Stimulated activated CD8-positive, alpha-beta memory T cell treated with anti-CD3 and anti-CD28 coated beads, Interleukin-2, amount 100 ng/mL, for 48 hours (primary cell): ENCODE results near the gene PSME1.

ENCODE experiments used
- DNase-seq, 2 donors: peaks; one replicate each; pipeline ENCODE4 v3.0.0-alpha.2; 2020; ENCODE audit warnings: low read depth in 2 of 2

Gene PSME1

GRCh38 chr14:24172261-24172860 lies 36.4 kb downstream of the PSME1 start:
- DNase-seq: no peak

GRCh38 chr14:24172871-24173281 lies 36.9 kb downstream of the PSME1 start:
- DNase-seq: no peak

GRCh38 chr14:24176599-24176998 lies 40.6 kb downstream of the PSME1 start:
- DNase-seq: no peak

GRCh38 chr14:24177041-24177825 lies 41.2 kb downstream of the PSME1 start:
- no peak for DNase-seq

GRCh38 chr14:24177891-24178290 lies 41.9 kb downstream of the PSME1 start:
- DNase-seq: no peak

- no peak for DNase-seq
Observed at GRCh38 chr14:24178399-24179178, 42.6 kb downstream of the PSME1 start.

GRCh38 chr14:24179294-24179960 lies 43.4 kb downstream of the PSME1 start:
- DNase-seq: no peak

GRCh38 chr14:24179961-24180796 lies 44.2 kb downstream of the PSME1 start:
- DNase-seq: no peak

- DNase-seq: no peak
Observed at GRCh38 chr14:24181371-24182077, 45.5 kb downstream of the PSME1 start.

- no peak for DNase-seq
Observed at GRCh38 chr14:24182110-24182882, 46.3 kb downstream of the PSME1 start.

- DNase-seq: no peak
Observed at GRCh38 chr14:24183014-24183481, 47.1 kb downstream of the PSME1 start.

GRCh38 chr14:24184104-24184970 lies 48.3 kb downstream of the PSME1 start:
- DNase-seq: no peak

- no peak for DNase-seq
Observed at GRCh38 chr14:24185026-24185425, 49.0 kb downstream of the PSME1 start.

GRCh38 chr14:24185741-24186140 lies 49.7 kb downstream of the PSME1 start:
- DNase-seq: no peak

- DNase-seq: no peak
Observed at GRCh38 chr14:24186831-24187538, 51.0 kb downstream of the PSME1 start.

GRCh38 chr14:24187539-24187915 lies 51.5 kb downstream of the PSME1 start:
- DNase-seq: no peak
